OCI-LY1 (cell line): Measurements from ENCODE around the gene CDH2.

Experiments used
- H2AFZ ChIP-seq: fragments of 200-600 bp; sonication (generic), shearing (Covaris generic); 2 replicates; pipeline ENCODE4 v1.6.0; 2014; ENCODE audit warnings: antibody characterized with exemption, mild to moderate bottlenecking, low read length
- H3F3A ChIP-seq: fragments of 200-600 bp; sonication (generic), shearing (Covaris generic); 2 replicates; pipeline ENCODE4 v1.6.0; 2014; ENCODE audit warnings: mild to moderate bottlenecking, antibody characterized with exemption, low read length, moderate library complexity; ENCODE audit not compliant: insufficient read depth
- H3K27ac ChIP-seq: fragments of 200-600 bp; sonication (generic); 2 replicates; pipeline ENCODE4 v1.5.1; 2014; ENCODE audit warnings: low read length, mixed run types, mild to moderate bottlenecking, low read depth; ENCODE audit not compliant: poor library complexity, severe bottlenecking
- H3K27me3 ChIP-seq: fragments of 200-600 bp; sonication (generic); 2 replicates; pipeline ENCODE4 v1.6.0; 2014; ENCODE audit warnings: antibody characterized with exemption, mild to moderate bottlenecking, low read length, moderate library complexity; ENCODE audit not compliant: insufficient read depth
- H3K36me3 ChIP-seq: fragments of 200-600 bp; sonication (generic); 2 replicates; pipeline ENCODE4 v1.6.1; 2014; ENCODE audit warnings: mild to moderate bottlenecking, antibody characterized with exemption, low read length, moderate library complexity, mixed read lengths; ENCODE audit not compliant: insufficient read depth
- H3K4me1 ChIP-seq: fragments of 200-600 bp; sonication (generic); 2 replicates; pipeline ENCODE4 v1.5.1; 2014; ENCODE audit warnings: mild to moderate bottlenecking, low read length, moderate library complexity; ENCODE audit not compliant: insufficient read depth, severe bottlenecking
- H3K4me2 ChIP-seq: fragments of 200-600 bp; sonication (generic), shearing (Covaris generic); 2 replicates; pipeline ENCODE4 v1.6.1; 2014; ENCODE audit warnings: low read length
- H3K4me3 ChIP-seq: fragments of 200-600 bp; sonication (generic); 2 replicates; pipeline ENCODE4 v1.5.1; 2014; ENCODE audit warnings: low read length, low read depth, mild to moderate bottlenecking, mixed read lengths; ENCODE audit not compliant: poor library complexity, severe bottlenecking
- H3K79me2 ChIP-seq: fragments of 200-600 bp; shearing (Covaris generic); 2 replicates; pipeline ENCODE4 v1.6.1; 2016; ENCODE audit warnings: mixed run types, low read length, mixed read lengths; ENCODE audit not compliant: insufficient read depth
- H3K9ac ChIP-seq: fragments of 200-600 bp; sonication (generic), shearing (Covaris generic); 2 replicates; pipeline ENCODE4 v1.6.1; 2014; ENCODE audit warnings: mild to moderate bottlenecking, low read length, mixed read lengths
- H3K9me2 ChIP-seq: fragments of 200-600 bp; sonication (generic), shearing (Covaris generic); 2 replicates; pipeline ENCODE4 v1.6.1; 2014; ENCODE audit warnings: low read depth, mild to moderate bottlenecking, low read length, mixed read lengths
- H3K9me3 ChIP-seq: fragments of 200-600 bp; shearing (Covaris generic); 2 replicates; pipeline ENCODE4 v1.6.1; 2014; ENCODE audit warnings: low read length, mixed read lengths
- H4K20me1 ChIP-seq: fragments of 200-600 bp; sonication (generic), shearing (Covaris generic); 2 replicates; pipeline ENCODE4 v1.6.0; 2016; ENCODE audit warnings: mild to moderate bottlenecking, low read length; ENCODE audit not compliant: insufficient read depth
- EZH2 ChIP-seq: fragments of 200-600 bp; sonication (generic), shearing (Covaris generic); IDR thresholded peaks from 2 replicates; pipeline ENCODE4 v1.8.0; 2017; ENCODE audit warnings: borderline replicate concordance, mixed run types, mild to moderate bottlenecking, antibody characterized with exemption, low read length, moderate library complexity, mixed read lengths
- TF ChIP-seq, protein P1 (sequence below): fragments of 200-600 bp; sonication (generic), shearing (Covaris generic); IDR thresholded peaks from 2 replicates; pipeline ENCODE4 v1.5.1; 2017; ENCODE audit warnings: mild to moderate bottlenecking, antibody characterized with exemption, low read length, moderate library complexity, mixed read lengths

CDH2 gene

DNA sequence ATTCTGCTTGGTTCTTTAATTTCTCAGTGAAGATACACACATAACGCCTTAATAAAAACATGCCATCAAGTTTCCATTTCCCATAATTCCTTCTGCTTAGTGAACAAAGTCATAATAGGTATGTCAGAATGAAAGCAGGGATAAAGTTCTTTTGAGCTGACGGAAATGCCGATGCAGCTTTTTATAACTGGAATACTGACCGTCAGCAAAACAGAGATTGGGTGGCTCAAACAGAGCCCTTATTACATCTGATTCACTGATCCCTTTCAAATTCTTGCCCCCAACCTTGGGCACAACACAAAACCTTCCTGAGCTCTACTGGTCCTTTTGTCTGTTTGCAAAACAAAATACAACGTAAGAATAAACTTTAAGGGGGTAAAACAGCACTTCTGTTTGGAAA lies 140.4 kb downstream of the CDH2 start:
- H4K20me1 ChIP-seq = no peaks in the 10 kb centered on the region
- H3K9me2 ChIP-seq = no peaks in the 10 kb centered on the region
- no peaks in the 10 kb centered on the region for H3K27me3 ChIP-seq
- H3K27ac ChIP-seq = no peak overlapping the region
- no peak overlapping the region for H3K4me2 ChIP-seq
- no peaks in the 10 kb centered on the region for H3K4me1 ChIP-seq
- H3K9me3 ChIP-seq = no peaks in the 10 kb centered on the region
- H3K9ac ChIP-seq = no peak overlapping the region
- no peak overlapping the region for H3K4me3 ChIP-seq
- no peaks in the 10 kb centered on the region for H3K36me3 ChIP-seq
- H3K79me2 ChIP-seq = no peaks in the 10 kb centered on the region
- no peak overlapping the region for H2AFZ ChIP-seq
- H3F3A ChIP-seq = no peaks in the 10 kb centered on the region
- TF ChIP-seq, protein P1, sequence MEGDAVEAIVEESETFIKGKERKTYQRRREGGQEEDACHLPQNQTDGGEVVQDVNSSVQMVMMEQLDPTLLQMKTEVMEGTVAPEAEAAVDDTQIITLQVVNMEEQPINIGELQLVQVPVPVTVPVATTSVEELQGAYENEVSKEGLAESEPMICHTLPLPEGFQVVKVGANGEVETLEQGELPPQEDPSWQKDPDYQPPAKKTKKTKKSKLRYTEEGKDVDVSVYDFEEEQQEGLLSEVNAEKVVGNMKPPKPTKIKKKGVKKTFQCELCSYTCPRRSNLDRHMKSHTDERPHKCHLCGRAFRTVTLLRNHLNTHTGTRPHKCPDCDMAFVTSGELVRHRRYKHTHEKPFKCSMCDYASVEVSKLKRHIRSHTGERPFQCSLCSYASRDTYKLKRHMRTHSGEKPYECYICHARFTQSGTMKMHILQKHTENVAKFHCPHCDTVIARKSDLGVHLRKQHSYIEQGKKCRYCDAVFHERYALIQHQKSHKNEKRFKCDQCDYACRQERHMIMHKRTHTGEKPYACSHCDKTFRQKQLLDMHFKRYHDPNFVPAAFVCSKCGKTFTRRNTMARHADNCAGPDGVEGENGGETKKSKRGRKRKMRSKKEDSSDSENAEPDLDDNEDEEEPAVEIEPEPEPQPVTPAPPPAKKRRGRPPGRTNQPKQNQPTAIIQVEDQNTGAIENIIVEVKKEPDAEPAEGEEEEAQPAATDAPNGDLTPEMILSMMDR = no peak
- TF ChIP-seq EZH2 = no peak

- no peaks in the 10 kb centered on the region for H3K4me1 ChIP-seq
- no peak for TF ChIP-seq EZH2
- TF ChIP-seq, protein P1 = no peak
- no peaks in the 10 kb centered on the region for H3K36me3 ChIP-seq
- no peak overlapping the region for H3K9ac ChIP-seq
- H3K4me3 ChIP-seq = no peak overlapping the region
- H3K27me3 ChIP-seq = no peaks in the 10 kb centered on the region
- no peaks in the 10 kb centered on the region for H3K9me2 ChIP-seq
- H3K4me2 ChIP-seq = no peak overlapping the region
- no peaks in the 10 kb centered on the region for H3F3A ChIP-seq
- no peak overlapping the region for H3K27ac ChIP-seq
- no peaks in the 10 kb centered on the region for H3K9me3 ChIP-seq
- no peak overlapping the region for H2AFZ ChIP-seq
- no peaks in the 10 kb centered on the region for H3K79me2 ChIP-seq
- no peaks in the 10 kb centered on the region for H4K20me1 ChIP-seq
Measured at GRCh38 chr18:28034567-28034966, 142.4 kb downstream of the CDH2 start.

DNA sequence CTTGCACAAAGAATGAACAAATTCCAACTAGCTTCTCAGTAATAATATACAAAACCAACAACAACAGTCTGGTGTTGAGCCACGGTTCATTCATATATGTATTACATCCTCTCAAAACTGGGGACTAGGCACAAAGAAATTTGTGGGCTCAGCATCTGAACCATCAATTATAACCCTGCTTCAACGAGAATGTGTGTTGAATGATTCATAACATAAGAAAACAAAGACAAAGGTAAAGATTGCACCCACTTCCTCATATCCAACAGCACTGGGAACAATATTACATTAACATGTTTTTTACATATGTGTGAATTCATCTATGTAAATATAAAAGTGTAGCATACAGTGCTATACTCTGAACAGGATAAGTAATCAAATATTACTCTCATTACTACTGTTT lies 144.8 kb downstream of the CDH2 start:
- Histone ChIP-seq H3K36me3 (no peaks in the 10 kb centered on the region), H3K9me3 (no peaks in the 10 kb centered on the region), H3F3A (no peaks in the 10 kb centered on the region), H3K9ac (no peak overlapping the region), H3K27ac (no peak overlapping the region), H3K4me2 (no peak overlapping the region), H3K9me2 (no peaks in the 10 kb centered on the region), H3K27me3 (no peaks in the 10 kb centered on the region), H4K20me1 (no peaks in the 10 kb centered on the region), H3K4me3 (no peak overlapping the region), H3K4me1 (no peaks in the 10 kb centered on the region), H3K79me2 (no peaks in the 10 kb centered on the region), H2AFZ (no peak overlapping the region)
- no peak for TF ChIP-seq EZH2
- TF ChIP-seq, protein P1 = no peak
